ENCODE measurements around the gene PTPRK. TPM values are rescaled to one million over a fixed set of nuclear protein-coding genes. Genes with fewer than 3 reads are reported as not detected.

PTPRK gene
- total RNA-seq, 5 donors from 2014 or later (not counting 1 experiment from before 2014, with no cell fraction given): 2.1 to 11.1 (median 7.3) TPM

DNA sequence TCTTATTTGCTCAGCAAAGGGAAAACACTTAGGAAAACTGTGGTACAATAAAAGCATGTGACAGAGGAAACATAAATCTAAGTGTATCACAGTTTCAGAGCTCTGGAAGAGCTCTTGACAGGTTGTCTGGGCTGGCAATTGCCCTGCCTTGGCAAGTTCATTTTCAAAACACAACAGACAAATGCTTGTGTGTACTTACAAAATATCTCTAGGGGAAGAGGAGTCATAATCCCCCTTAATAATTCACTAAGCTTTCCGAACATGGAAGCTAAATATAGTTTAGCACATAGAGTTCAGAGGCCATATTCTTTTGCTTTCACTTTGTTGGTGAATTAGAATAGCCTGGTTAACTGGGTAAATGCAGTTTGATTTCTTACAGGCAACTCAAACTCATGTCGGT is 407.9 kb downstream of the PTPRK start:
- WGBS (ENCODE audit: insufficient coverage): no CpG with 5 or more reads among the region's 2 CpGs
- H3K9me3 ChIP-seq: no peaks in the 10 kb centered on the region
- Mint-ChIP-seq H3K27ac (peak overlapping the region; percentile 28 to 79), H3K4me3 (peak overlapping the region; percentile 66 to 74 (median 69)), H3K27me3 (no peaks in the 10 kb centered on the region), H3K4me1 (peaks cover 17 to 27% (median 18%) of the 10 kb centered on the region in 3 donors), H3K9me3 (peaks cover 2 to 5% (median 4%) of the 10 kb centered on the region in 3 donors), H3K36me3 (peaks cover 8% of the 10 kb centered on the region)
- ChIA-PET POLR2A (no interaction called here), CTCF (interaction anchor here in 1 of 2 donors (1.3 kb wide), 1 partner anchor 257 kb away, joined by 4 read pairs; no protein-coding TSS in a partner anchor)
- H3K27ac ChIP-seq (ENCODE audit: low read length): peak overlapping the region; percentile 42
- DNase-seq: peak in 1 of 35 experiments; percentile 17
- peak in 2 of 4 experiments; percentile 40 to 52 for ATAC-seq (replicated peaks in 1 of 4)
- peak overlapping the region; percentile 24 to 27 for H3K4me3 ChIP-seq (ENCODE audit: control insufficient read depth in 1 of 2, extremely low read depth in 1 of 2, low read length in 1 of 2)
- H3K36me3 ChIP-seq (ENCODE audit: control insufficient read depth in 2 of 2, extremely low read depth in 1 of 2, insufficient read depth in 1 of 2, low read length in 1 of 2): peaks cover 0 to 2% of the 10 kb centered on the region in 2 donors
- no peaks in the 10 kb centered on the region for H3K27me3 ChIP-seq (replicated peaks in 1 of 2; ENCODE audit: control insufficient read depth in 2 of 2, extremely low read depth in 1 of 2, insufficient read depth in 2 of 2, low read length in 1 of 2)
- H3K4me1 ChIP-seq (ENCODE audit: control insufficient read depth in 1 of 2, extremely low read depth in 1 of 2, insufficient read depth in 2 of 2, low read length in 2 of 2): peaks cover 0 to 2% of the 10 kb centered on the region in 2 experiments

DNA sequence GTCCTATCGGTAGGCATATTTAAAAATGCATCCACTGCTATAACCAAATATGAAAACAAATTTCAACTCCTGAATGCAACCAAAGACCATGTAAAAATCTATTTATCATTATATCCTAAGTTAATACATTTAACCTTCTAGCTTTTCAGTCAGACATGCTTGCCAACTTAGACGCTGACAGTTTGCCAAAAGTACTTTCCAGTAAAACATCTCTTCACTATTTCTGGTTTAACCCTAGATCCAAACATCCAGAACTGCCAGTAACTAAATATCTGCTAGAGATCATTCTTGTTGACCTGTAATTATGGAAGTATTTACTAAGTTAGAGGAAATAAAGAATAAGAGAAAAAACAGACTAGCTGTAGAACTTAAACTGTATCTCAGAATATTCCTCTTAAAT is 409.3 kb downstream of the PTPRK start:
- H3K27me3 Mint-ChIP-seq: no peaks in the 10 kb centered on the region
- no peak overlapping the region for H3K27ac Mint-ChIP-seq
- 100% methylated on average over 1 of the region's 2 CpGs for WGBS (ENCODE audit: insufficient coverage)
- POLR2A ChIA-PET: interaction anchor here in 1 of 2 donors (0.6 kb wide), 1 partner anchor 24 kb away, joined by 3 read pairs; no protein-coding TSS in a partner anchor
- peaks cover 8% of the 10 kb centered on the region for H3K36me3 Mint-ChIP-seq
- ATAC-seq (replicated peaks in 1 of 4) (no peak), DNase-seq (no peak)
- no peak overlapping the region for H3K4me3 Mint-ChIP-seq
- peaks cover 2 to 5% (median 4%) of the 10 kb centered on the region in 3 donors for H3K9me3 Mint-ChIP-seq
- H3K9me3 ChIP-seq: no peaks in the 10 kb centered on the region
- peaks cover 0 to 2% of the 10 kb centered on the region in 2 experiments for H3K4me1 ChIP-seq (ENCODE audit: control insufficient read depth in 1 of 2, extremely low read depth in 1 of 2, insufficient read depth in 2 of 2, low read length in 2 of 2)
- no peak overlapping the region for H3K4me3 ChIP-seq (ENCODE audit: control insufficient read depth in 1 of 2, extremely low read depth in 1 of 2, low read length in 1 of 2)
- peaks cover 17 to 27% (median 18%) of the 10 kb centered on the region in 3 donors for H3K4me1 Mint-ChIP-seq
- H3K36me3 ChIP-seq (ENCODE audit: control insufficient read depth in 2 of 2, extremely low read depth in 1 of 2, insufficient read depth in 1 of 2, low read length in 1 of 2): peaks cover 0 to 2% of the 10 kb centered on the region in 2 donors
- no peaks in the 10 kb centered on the region for H3K27me3 ChIP-seq (replicated peaks in 1 of 2; ENCODE audit: control insufficient read depth in 2 of 2, extremely low read depth in 1 of 2, insufficient read depth in 2 of 2, low read length in 1 of 2)
- no peak overlapping the region for H3K27ac ChIP-seq (ENCODE audit: low read length)
- CTCF ChIA-PET: interaction anchor here in 1 of 2 donors (0.7 kb wide), 1 partner anchor 255 kb away, joined by 3 read pairs; no protein-coding TSS in a partner anchor

DNA sequence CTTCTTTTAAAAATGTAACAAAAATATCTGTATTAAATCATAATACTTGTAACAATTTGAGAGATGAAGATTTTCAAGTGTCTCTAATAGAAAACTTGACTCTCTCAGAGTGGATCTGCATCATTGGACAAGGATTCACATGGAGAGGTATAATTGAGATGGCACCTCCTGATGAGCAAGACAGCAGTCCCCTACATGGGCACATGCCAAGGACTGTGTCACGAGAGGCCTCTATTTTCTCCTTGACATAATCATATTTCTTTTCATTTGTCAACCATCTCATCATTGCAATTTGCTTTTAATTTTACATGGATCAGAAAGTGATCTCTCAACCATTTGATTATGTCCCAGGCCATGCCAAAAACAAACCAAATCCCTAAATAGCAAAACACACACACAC is 412.7 kb downstream of the PTPRK start:
- H3K36me3 ChIP-seq (ENCODE audit: control insufficient read depth in 2 of 2, extremely low read depth in 1 of 2, insufficient read depth in 1 of 2, low read length in 1 of 2): no peaks in the 10 kb centered on the region
- ChIA-PET POLR2A (no interaction called here), CTCF (interaction anchor here in 1 of 2 donors (0.7 kb wide), 1 partner anchor 41 kb away, joined by 3 read pairs; no protein-coding TSS in a partner anchor)
- 100% methylated on average over 1 of the region's 1 CpG for WGBS (ENCODE audit: insufficient coverage)
- Mint-ChIP-seq H3K27ac (no peak overlapping the region), H3K27me3 (no peaks in the 10 kb centered on the region), H3K9me3 (no peaks in the 10 kb centered on the region), H3K36me3 (no peaks in the 10 kb centered on the region), H3K4me1 (peaks cover 18 to 33% (median 23%) of the 10 kb centered on the region in 3 donors), H3K4me3 (no peak overlapping the region)
- DNase-seq (no peak), ATAC-seq (replicated peaks in 1 of 4) (no peak)
- H3K27ac ChIP-seq (ENCODE audit: low read length): no peak overlapping the region
- peaks cover 0 to 2% of the 10 kb centered on the region in 2 experiments for H3K4me1 ChIP-seq (ENCODE audit: control insufficient read depth in 1 of 2, extremely low read depth in 1 of 2, insufficient read depth in 2 of 2, low read length in 2 of 2)
- no peak overlapping the region for H3K4me3 ChIP-seq (ENCODE audit: control insufficient read depth in 1 of 2, extremely low read depth in 1 of 2, low read length in 1 of 2)
- H3K9me3 ChIP-seq: no peaks in the 10 kb centered on the region
- H3K27me3 ChIP-seq (replicated peaks in 1 of 2; ENCODE audit: control insufficient read depth in 2 of 2, extremely low read depth in 1 of 2, insufficient read depth in 2 of 2, low read length in 1 of 2): no peaks in the 10 kb centered on the region

DNA sequence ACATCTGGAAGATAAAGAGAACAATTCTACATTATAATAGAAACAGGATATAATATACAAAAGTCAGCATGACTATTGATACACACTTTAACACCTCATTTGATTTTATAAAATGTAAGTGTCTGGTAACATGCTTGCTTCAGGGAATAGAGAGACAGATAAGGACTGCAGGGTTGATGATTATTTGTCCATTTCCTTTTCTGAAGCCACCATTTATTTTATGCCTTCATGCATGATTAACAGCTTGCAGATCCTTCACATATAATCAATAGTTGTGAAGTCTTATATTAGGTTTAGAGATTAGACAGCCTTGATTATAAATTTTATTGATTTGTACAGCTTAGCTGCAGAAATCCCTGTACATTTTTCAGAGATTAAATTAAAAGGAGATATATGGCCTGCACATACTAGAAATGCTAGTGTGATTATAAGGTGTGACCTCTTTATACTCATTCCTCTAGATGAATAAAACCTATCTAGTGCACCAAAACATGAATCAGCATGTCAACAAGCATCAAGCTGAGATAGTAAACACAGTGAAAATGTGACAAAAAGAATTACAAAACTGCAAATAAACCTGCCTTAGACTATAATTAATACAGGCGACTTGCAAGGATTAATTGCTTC is 420.7 kb downstream of the PTPRK start:
- H3K4me3 Mint-ChIP-seq: no peak overlapping the region
- DNase-seq (no peak), ATAC-seq (replicated peaks in 1 of 4) (no peak)
- H3K27ac Mint-ChIP-seq: no peak overlapping the region
- H3K9me3 ChIP-seq: no peaks in the 10 kb centered on the region
- no peaks in the 10 kb centered on the region for H3K4me1 ChIP-seq (ENCODE audit: control insufficient read depth in 1 of 2, extremely low read depth in 1 of 2, insufficient read depth in 2 of 2, low read length in 2 of 2)
- POLR2A ChIA-PET: interaction anchor here in 1 of 2 donors (0.6 kb wide), 1 partner anchor 209 kb away, joined by 5 read pairs; no protein-coding TSS in a partner anchor
- H3K36me3 ChIP-seq (ENCODE audit: control insufficient read depth in 2 of 2, extremely low read depth in 1 of 2, insufficient read depth in 1 of 2, low read length in 1 of 2): no peaks in the 10 kb centered on the region
- no peaks in the 10 kb centered on the region for H3K27me3 ChIP-seq (replicated peaks in 1 of 2; ENCODE audit: control insufficient read depth in 2 of 2, extremely low read depth in 1 of 2, insufficient read depth in 2 of 2, low read length in 1 of 2)
- CTCF ChIA-PET: interaction anchor here in 1 of 2 donors (0.5 kb wide), 1 partner anchor 1542 kb away, joined by 4 read pairs; no protein-coding TSS in a partner anchor
- peaks cover 16 to 36% (median 27%) of the 10 kb centered on the region in 3 donors for H3K4me1 Mint-ChIP-seq
- H3K36me3 Mint-ChIP-seq: no peaks in the 10 kb centered on the region
- WGBS (ENCODE audit: insufficient coverage): no CpG with 5 or more reads among the region's 1 CpG
- H3K9me3 Mint-ChIP-seq: no peaks in the 10 kb centered on the region
- H3K27me3 Mint-ChIP-seq: no peaks in the 10 kb centered on the region
- no peak overlapping the region for H3K27ac ChIP-seq (ENCODE audit: low read length)
- H3K4me3 ChIP-seq (ENCODE audit: control insufficient read depth in 1 of 2, extremely low read depth in 1 of 2, low read length in 1 of 2): no peak overlapping the region

DNA sequence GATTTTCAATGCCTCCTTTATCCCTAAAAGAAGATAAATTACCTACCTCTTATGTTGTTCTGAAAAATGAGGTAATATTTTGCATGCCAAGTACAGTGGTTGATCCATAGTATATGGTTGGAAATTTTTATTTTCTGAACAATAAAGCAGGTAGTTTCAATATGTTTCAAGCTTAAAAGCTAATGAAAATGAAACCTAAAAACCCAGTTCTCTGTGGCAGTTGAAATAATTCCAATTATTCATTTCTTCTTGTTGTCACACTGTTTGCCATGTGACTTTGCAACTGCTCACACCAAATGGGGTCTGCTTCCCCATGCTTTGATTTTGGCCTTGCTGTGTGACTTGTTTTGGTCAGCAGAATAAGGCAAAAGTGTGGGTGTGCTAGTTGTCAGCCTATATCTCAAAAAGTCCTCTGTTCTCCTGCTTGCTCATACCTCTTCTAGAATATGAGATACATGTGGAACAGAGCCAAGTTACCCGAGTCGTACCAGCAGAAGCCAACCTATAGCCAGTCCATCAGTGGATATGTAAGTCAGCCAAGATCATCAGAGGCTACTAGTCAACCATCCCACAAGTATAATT is 422.3 kb downstream of the PTPRK start:
- Histone ChIP-seq H3K27ac (ENCODE audit: low read length) (no peak overlapping the region), H3K9me3 (no peaks in the 10 kb centered on the region), H3K36me3 (ENCODE audit: control insufficient read depth in 2 of 2, extremely low read depth in 1 of 2, insufficient read depth in 1 of 2, low read length in 1 of 2) (no peaks in the 10 kb centered on the region), H3K27me3 (replicated peaks in 1 of 2; ENCODE audit: control insufficient read depth in 2 of 2, extremely low read depth in 1 of 2, insufficient read depth in 2 of 2, low read length in 1 of 2) (no peaks in the 10 kb centered on the region), H3K4me3 (ENCODE audit: control insufficient read depth in 1 of 2, extremely low read depth in 1 of 2, low read length in 1 of 2) (no peak overlapping the region), H3K4me1 (ENCODE audit: control insufficient read depth in 1 of 2, extremely low read depth in 1 of 2, insufficient read depth in 2 of 2, low read length in 2 of 2) (no peaks in the 10 kb centered on the region)
- WGBS (ENCODE audit: insufficient coverage): no CpG with 5 or more reads among the region's 2 CpGs
- ChIA-PET POLR2A (no interaction called here), CTCF (no interaction called here)
- Mint-ChIP-seq H3K27me3 (no peaks in the 10 kb centered on the region), H3K27ac (no peak overlapping the region), H3K36me3 (no peaks in the 10 kb centered on the region), H3K4me3 (no peak overlapping the region), H3K4me1 (peaks cover 16 to 33% (median 22%) of the 10 kb centered on the region in 3 donors), H3K9me3 (no peaks in the 10 kb centered on the region)
- DNase-seq: no peak
- no peak for ATAC-seq (replicated peaks in 1 of 4)

DNA sequence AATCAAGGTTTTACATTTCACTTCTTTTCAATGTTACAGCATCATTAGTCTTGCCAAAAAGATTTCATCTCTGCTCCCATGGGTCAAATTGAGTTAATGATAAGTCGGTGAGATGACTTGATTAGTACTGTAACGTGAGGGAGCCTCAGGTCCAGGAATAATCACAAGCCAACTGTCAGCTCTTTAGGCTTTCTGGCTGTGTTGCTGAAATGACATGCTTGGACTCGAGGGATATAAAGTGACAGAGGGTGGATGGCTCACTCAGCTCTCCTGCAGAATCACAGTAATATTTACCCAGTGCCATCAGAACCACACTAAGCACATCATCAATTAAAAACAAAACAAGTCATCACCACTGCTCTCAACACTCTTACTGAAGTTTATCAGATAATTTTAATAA is 423.4 kb downstream of the PTPRK start:
- POLR2A ChIA-PET: no interaction called here
- H3K4me1 Mint-ChIP-seq: peaks cover 16 to 29% (median 18%) of the 10 kb centered on the region in 3 donors
- DNase-seq: no peak

More for the DNA sequence above, 423.4 kb downstream of the PTPRK start:
- Mint-ChIP-seq H3K9me3 (no peaks in the 10 kb centered on the region), H3K27ac (no peak overlapping the region), H3K4me3 (no peak overlapping the region), H3K27me3 (no peaks in the 10 kb centered on the region), H3K36me3 (no peaks in the 10 kb centered on the region)
- Histone ChIP-seq H3K4me3 (ENCODE audit: control insufficient read depth in 1 of 2, extremely low read depth in 1 of 2, low read length in 1 of 2) (no peak overlapping the region), H3K27me3 (replicated peaks in 1 of 2; ENCODE audit: control insufficient read depth in 2 of 2, extremely low read depth in 1 of 2, insufficient read depth in 2 of 2, low read length in 1 of 2) (no peaks in the 10 kb centered on the region), H3K36me3 (ENCODE audit: control insufficient read depth in 2 of 2, extremely low read depth in 1 of 2, insufficient read depth in 1 of 2, low read length in 1 of 2) (no peaks in the 10 kb centered on the region), H3K27ac (ENCODE audit: low read length) (no peak overlapping the region), H3K9me3 (no peaks in the 10 kb centered on the region), H3K4me1 (ENCODE audit: control insufficient read depth in 1 of 2, extremely low read depth in 1 of 2, insufficient read depth in 2 of 2, low read length in 2 of 2) (no peaks in the 10 kb centered on the region)
- CTCF ChIA-PET: interaction anchor here in 1 of 2 donors (0.7 to 1.3 kb wide), 2 partner anchors 242 kb away, joined by 3 read pairs; no protein-coding TSS in a partner anchor
- ATAC-seq (replicated peaks in 1 of 4): no peak
- WGBS (ENCODE audit: insufficient coverage): 100% methylated on average over 1 of the region's 3 CpGs
